H1 (cell line): ENCODE data around the gene WLS. TPM values are rescaled to one million over a fixed set of nuclear protein-coding genes. Genes with fewer than 3 reads are reported as not detected.

Source experiments
- CTCF ChIA-PET: fragments of 300-600 bp; sonication (Branson Sonifier 250); formaldehyde crosslinking; loops from one replicate; lab custom pipeline; 2021; ENCODE audit not compliant: partially characterized antibody; lab: Charles Lee
- POLR2A ChIA-PET: fragments of 300-600 bp; sonication (Branson Sonifier 250); formaldehyde crosslinking; loops from one replicate; lab custom pipeline; 2021; ENCODE audit warnings: inconsistent platforms; ENCODE audit not compliant: partially characterized antibody; lab: Charles Lee
- DNase-seq, 2 experiments: peaks; one replicate each; pipeline versions ENCODE4 v3.0.0 to v3.0.0-alpha.2; 2010 to 2022; ENCODE audit warnings: low spot score in 2 of 2, low read depth in 1 of 2, mixed read lengths in 1 of 2
- FAIRE-seq: peaks from 2 replicates; lab custom pipeline; 2011; peaks lifted over from hg19 to GRCh38; lab: Jason Lieb, UNC
- H2AFZ ChIP-seq: 2 replicates; pipeline ENCODE4 v1.8.1; 2012; ENCODE audit warnings: low read length, inconsistent platforms
- H2AK5ac ChIP-seq: 2 replicates; pipeline ENCODE4 v1.6.1; 2013; ENCODE audit warnings: low read depth, low read length
- H2BK120ac ChIP-seq: replicated peaks from 2 replicates; pipeline ENCODE3; 2013; ENCODE audit warnings: low read depth, low read length, inconsistent platforms
- H2BK12ac ChIP-seq: 2 replicates; pipeline ENCODE4 v1.6.1; 2013; ENCODE audit warnings: low read depth, low read length
- H2BK15ac ChIP-seq: 2 replicates; pipeline ENCODE4 v1.6.1; 2013; ENCODE audit warnings: low read length
- H2BK20ac ChIP-seq: 2 replicates; pipeline ENCODE4 v1.6.1; 2013; ENCODE audit warnings: low read length
- H2BK5ac ChIP-seq: 2 replicates; pipeline ENCODE4 v1.6.1; 2013; ENCODE audit warnings: low read depth, low read length
- H3K14ac ChIP-seq: 2 replicates; pipeline ENCODE4 v1.6.1; 2013; ENCODE audit warnings: inconsistent platforms; ENCODE audit not compliant: insufficient read length
- H3K18ac ChIP-seq: 2 replicates; pipeline ENCODE4 v1.6.1; 2013; ENCODE audit warnings: low read length; ENCODE audit errors: extremely low read depth
- H3K23ac ChIP-seq: 2 replicates; pipeline ENCODE4 v1.6.1; 2013; ENCODE audit warnings: inconsistent platforms; ENCODE audit not compliant: insufficient read length
- H3K23me2 ChIP-seq: 2 replicates; pipeline ENCODE4 v1.6.1; 2013; ENCODE audit warnings: low read depth, low read length
- H3K27ac ChIP-seq: 2 replicates; pipeline ENCODE4 v1.6.1; 2011; ENCODE audit warnings: low read depth, low read length, inconsistent platforms
- H3K27me3 ChIP-seq, 4 experiments: replicated peaks in 1 of 4; 1 replicate in 1 of 4; 2 replicates in 3 of 4; pipeline versions ENCODE4 v1.6.1 to v1.8.1; 2011 to 2013; ENCODE audit warnings: low read length in 3 of 4, mild to moderate bottlenecking in 3 of 4, inconsistent platforms in 2 of 4, mixed read lengths in 2 of 4, moderate library complexity in 1 of 4; ENCODE audit not compliant: control insufficient read depth in 3 of 4, insufficient read depth in 3 of 4; ENCODE audit errors: extremely low read depth in 1 of 4
- H3K36me3 ChIP-seq, 4 experiments: 2 replicates each; pipeline versions ENCODE4 v1.6.1 to v1.8.1; 2011 to 2013; ENCODE audit warnings: mild to moderate bottlenecking in 4 of 4, low read length in 3 of 4, moderate library complexity in 2 of 4, control low read depth in 1 of 4, inconsistent platforms in 1 of 4; ENCODE audit not compliant: insufficient read depth in 4 of 4, control insufficient read depth in 2 of 4
- H3K4ac ChIP-seq: replicated peaks from 2 replicates; pipeline ENCODE3; 2013; ENCODE audit warnings: low read length, low read depth, mixed read lengths, inconsistent platforms; ENCODE audit not compliant: insufficient read length
- H3K4me1 ChIP-seq, 4 experiments: replicated peaks in 1 of 4; 1 replicate in 1 of 4; 2 replicates in 3 of 4; pipeline versions ENCODE4 v1.6.1 to v1.8.1; 2011 to 2013; ENCODE audit warnings: low read length in 3 of 4, inconsistent platforms in 2 of 4, mixed read lengths in 1 of 4; ENCODE audit not compliant: insufficient read depth in 4 of 4, control insufficient read depth in 3 of 4
- H3K4me2 ChIP-seq, 2 experiments: 2 replicates each; pipeline versions ENCODE4 v1.6.1 to v1.8.1; 2011 to 2013; ENCODE audit warnings: low read depth in 2 of 2, low read length in 2 of 2, control low read depth in 1 of 2, inconsistent platforms in 1 of 2, mild to moderate bottlenecking in 1 of 2; ENCODE audit not compliant: insufficient read depth in 1 of 2
- H3K4me3 ChIP-seq, 4 experiments: fragments of 200-600, 300-600 bp in 1 of 4; sonication (generic), shearing (Covaris generic), sonication (Bioruptor Twin) in 1 of 4; 2 replicates each; pipeline versions ENCODE4 v1.5.1 to v1.8.1; 2011 to 2016; ENCODE audit warnings: low read length in 4 of 4, low read depth in 3 of 4, control low read depth in 2 of 4, inconsistent platforms in 2 of 4, mild to moderate bottlenecking in 2 of 4, mixed read lengths in 1 of 4, moderate library complexity in 1 of 4; ENCODE audit not compliant: insufficient read depth in 2 of 4; ENCODE audit errors: extremely low read depth in 1 of 4
- H3K56ac ChIP-seq: replicated peaks from 2 replicates; pipeline ENCODE3; 2013; ENCODE audit warnings: low read depth, mild to moderate bottlenecking, mixed read lengths, low read length, inconsistent platforms; ENCODE audit not compliant: insufficient read length
- H3K79me1 ChIP-seq: 2 replicates; pipeline ENCODE4 v1.6.1; 2013; ENCODE audit warnings: low read depth, low read length, control low read depth
- H3K79me2 ChIP-seq, 2 experiments: 2 replicates each; pipeline versions ENCODE4 v1.6.1 to v1.8.1; 2012 to 2013; ENCODE audit warnings: low read length in 2 of 2, mild to moderate bottlenecking in 2 of 2, inconsistent platforms in 1 of 2; ENCODE audit not compliant: insufficient read depth in 2 of 2, control insufficient read depth in 1 of 2
- H3K9ac ChIP-seq, 4 experiments: replicated peaks in 1 of 4; 1 replicate in 1 of 4; 2 replicates in 3 of 4; pipeline versions ENCODE4 v1.6.1 to v1.8.1; 2011 to 2013; ENCODE audit warnings: low read depth in 3 of 4, low read length in 3 of 4, control low read depth in 2 of 4, mild to moderate bottlenecking in 2 of 4, moderate library complexity in 2 of 4, inconsistent platforms in 1 of 4; ENCODE audit errors: extremely low read depth in 1 of 4
- H3K9me3 ChIP-seq, 2 experiments: 2 replicates each; pipeline versions ENCODE4 v1.6.1 to v1.8.1; 2012 to 2013; ENCODE audit warnings: mild to moderate bottlenecking in 2 of 2, moderate library complexity in 2 of 2, control low read depth in 1 of 2, inconsistent platforms in 1 of 2, low read depth in 1 of 2, low read length in 1 of 2, mixed read lengths in 1 of 2; ENCODE audit not compliant: insufficient read depth in 2 of 2
- H4K20me1 ChIP-seq, 2 experiments: replicated peaks in 1 of 2; 2 replicates each; pipeline versions ENCODE3 to v1.8.1; 2011 to 2013; ENCODE audit warnings: inconsistent platforms in 2 of 2, low read length in 2 of 2, mild to moderate bottlenecking in 1 of 2; ENCODE audit not compliant: insufficient read depth in 2 of 2, control insufficient read depth in 1 of 2
- H4K5ac ChIP-seq: 2 replicates; pipeline ENCODE4 v1.6.1; 2013; ENCODE audit warnings: low read length, low read depth, mixed read lengths, inconsistent platforms; ENCODE audit not compliant: insufficient read length
- H4K8ac ChIP-seq: 2 replicates; pipeline ENCODE4 v1.8.0; 2013; ENCODE audit warnings: mild to moderate bottlenecking, moderate library complexity, low read length, inconsistent platforms; ENCODE audit not compliant: insufficient read depth; ENCODE audit errors: extremely low read depth
- H4K91ac ChIP-seq: replicated peaks from 2 replicates; pipeline ENCODE3; 2013; ENCODE audit warnings: low read length, mixed read lengths, inconsistent platforms; ENCODE audit not compliant: insufficient read length
- CBX8 ChIP-seq: fragments of 300-800, 300-1000 bp; sonication (generic); IDR thresholded peaks from 2 replicates; pipeline ENCODE4 v1.7.1; 2016; ENCODE audit warnings: low read depth, low read length, borderline replicate concordance
- HDAC6 ChIP-seq: IDR thresholded peaks from one replicate; pipeline ENCODE4 v1.7.1; 2012; ENCODE audit warnings: low read depth, mild to moderate bottlenecking, inconsistent platforms, low read length, moderate library complexity
- JUND ChIP-seq: IDR thresholded peaks from 2 replicates; pipeline ENCODE4 v1.6.1; 2011; ENCODE audit warnings: mild to moderate bottlenecking, improper control_type of control experiment, low read length
- MAFK ChIP-seq: IDR thresholded peaks from 2 replicates; pipeline ENCODE4 v1.6.1; 2012; ENCODE audit warnings: low read depth, mild to moderate bottlenecking, improper control_type of control experiment, low read length
- NANOG ChIP-seq: IDR thresholded peaks from 2 replicates; pipeline ENCODE4 v1.6.1; 2011; ENCODE audit warnings: low read length, low read depth, mild to moderate bottlenecking, inconsistent platforms; ENCODE audit not compliant: insufficient read depth, poor library complexity, severe bottlenecking
- NRF1 ChIP-seq: IDR thresholded peaks from 2 replicates; pipeline ENCODE4 v1.6.1; 2011; ENCODE audit warnings: mild to moderate bottlenecking, low read depth, low read length, improper control_type of control experiment
- PHF8 ChIP-seq: fragments of 200-600 bp; sonication (generic); conservative IDR thresholded peaks from 2 replicates; pipeline ENCODE4 v1.7.1; 2012; ENCODE audit warnings: low read depth, mild to moderate bottlenecking, inconsistent platforms, low read length, moderate library complexity
- RAD21 ChIP-seq, 2 experiments: IDR thresholded peaks in 1 of 2; conservative IDR thresholded peaks in 1 of 2; 2 replicates each; pipeline ENCODE4 v1.6.1; 2011; ENCODE audit warnings: low read depth in 2 of 2, low read length in 2 of 2, improper control_type of control experiment in 1 of 2, inconsistent platforms in 1 of 2, mild to moderate bottlenecking in 1 of 2, moderate library complexity in 1 of 2
- RNF2 ChIP-seq: fragments of 200-900, 300-1000 bp; sonication (generic); IDR thresholded peaks from 2 replicates; pipeline ENCODE4 v1.7.1; 2016; ENCODE audit warnings: borderline replicate concordance, low read depth, mild to moderate bottlenecking, antibody characterized with exemption, low read length; ENCODE audit not compliant: poor library complexity, severe bottlenecking; ENCODE audit errors: missing control alignments
- SAP30 ChIP-seq: fragments of 300-600 bp; sonication (generic); IDR thresholded peaks from 2 replicates; pipeline ENCODE4 v1.7.1; 2012; ENCODE audit warnings: low read length, moderate library complexity, mild to moderate bottlenecking, inconsistent platforms; ENCODE audit not compliant: insufficient read depth, insufficient replicate concordance
- SRF ChIP-seq: IDR thresholded peaks from 2 replicates; pipeline ENCODE4 v1.6.1; 2011; ENCODE audit warnings: mild to moderate bottlenecking, low read depth, low read length, moderate library complexity
- WGBS, 2 experiments: shearing (Covaris generic) in 1 of 2; methylation state at CpG; one replicate each; pipeline versions ENCODE4 v1.1.6 to v1.1.7; 2013 to 2015; ENCODE audit warnings: low lambda C conversion rate in 2 of 2, mixed read lengths in 2 of 2, inconsistent platforms in 1 of 2, low coverage in 1 of 2, missing lambda C conversion rate in 1 of 2; ENCODE audit not compliant: insufficient replicate concordance in 2 of 2, insufficient coverage in 1 of 2, insufficient read length in 1 of 2; ENCODE audit errors: extremely low coverage in 1 of 2, missing lambda C conversion rate in 1 of 2; 5-methylcytosine and 5-hydroxymethylcytosine counted together
- polyA plus RNA-seq, 7 experiments: library from polyadenylated mRNA; depleted of rRNA in 3 of 7; stranded (reverse) in 5 of 7; unstranded in 2 of 7; fragments of >200 nt in 5 of 7; fragments of 200-250 nt in 2 of 7; gene quantifications; 1 replicate in 5 of 7; 2 replicates in 1 of 7; 4 replicates in 1 of 7; pipeline versions ENCODE4 v1.2.1 to v1.2.3, GENCODE V29; 2011 to 2013; ENCODE audit warnings: missing spikeins in 2 of 7, mixed read lengths in 2 of 7
- total RNA-seq: library from RNA; stranded (reverse); fragmentation: NEBNext Ultra II Directional; extraction: Animal tissue kit (Norgen Biotek cat#: 25700); gene quantifications from 2 replicates; pipeline ENCODE4 v1.2.1, GENCODE V29; 2021

WLS gene
- total and polyA plus RNA-seq, 2 of the 8 experiments (the other 6 are each of a cell fraction or from before 2014, with no cell fraction given) = 1.2 to 2.7 TPM

GRCh38 chr1:68188644-68189340 lies 43.5 kb downstream of the WLS start:
- no peaks in the 10 kb centered on the region for H3K4me1 ChIP-seq
- POLR2A ChIA-PET = no interaction called here
- CTCF ChIA-PET = no interaction called here
- no peak overlapping the region for H2BK120ac ChIP-seq
- no peak overlapping the region for H4K91ac ChIP-seq
- no peak overlapping the region for H2BK20ac ChIP-seq
- no peak overlapping the region for H2AK5ac ChIP-seq
- no peak overlapping the region for H3K4me2 ChIP-seq
- H2BK5ac ChIP-seq = no peak overlapping the region
- DNase-seq (no peak), FAIRE-seq (no peak)
- WGBS, 2 experiments = 74% methylated on average over 4 of the region's 4 CpGs; no CpG with 5 or more reads in 1 of the 2 experiments
- H3K4me3 ChIP-seq = no peak overlapping the region
- H3K9ac ChIP-seq = no peak overlapping the region
- H2BK15ac ChIP-seq = no peak overlapping the region
- no peak overlapping the region for H3K18ac ChIP-seq
- H3K9me3 ChIP-seq = peaks cover 3 to 5% of the 10 kb centered on the region in 2 experiments; a peak in 1 of 4 replicates
- no peaks in the 10 kb centered on the region for H3K79me2 ChIP-seq
- no peaks in the 10 kb centered on the region for H4K20me1 ChIP-seq
- H3K36me3 ChIP-seq = no peaks in the 10 kb centered on the region
- no peak overlapping the region for H3K27ac ChIP-seq
- no peak overlapping the region for H3K4ac ChIP-seq
- no peak overlapping the region for H4K5ac ChIP-seq
- no peaks in the 10 kb centered on the region for H3K27me3 ChIP-seq
- H3K23me2 ChIP-seq = no peaks in the 10 kb centered on the region
- no peak overlapping the region for H3K56ac ChIP-seq
- H3K79me1 ChIP-seq = no peaks in the 10 kb centered on the region
- no peak overlapping the region for H4K8ac ChIP-seq
- no peak overlapping the region for H3K14ac ChIP-seq
- no peak overlapping the region for H2BK12ac ChIP-seq
- H2AFZ ChIP-seq = no peak overlapping the region; the same call in 1 of the 2 replicates
- H3K23ac ChIP-seq = no peak overlapping the region
- no peak for TF ChIP-seq MAFK
- no peak for TF ChIP-seq JUND
- no peak for TF ChIP-seq CBX8
- no peak for TF ChIP-seq SAP30
- no peak for TF ChIP-seq RAD21 (IDR thresholded peaks at IDR 0.05 in 1 of 2, conservative IDR thresholded peaks at IDR 0.05 in 1 of 2; ENCODE audit: low read depth in 2 of 2, low read length in 2 of 2)
- TF ChIP-seq HDAC6 = no peak
- no peak for TF ChIP-seq RNF2
- TF ChIP-seq NANOG = no peak
- no peak for TF ChIP-seq PHF8
- no peak for TF ChIP-seq SRF
- TF ChIP-seq NRF1 = no peak
